WTC11 (cell line): ENCODE data around the gene CLEC3B. TPM values are rescaled to one million over a fixed set of nuclear protein-coding genes. Genes with fewer than 3 reads are reported as not detected.

Source experiments
- ATAC-seq: fragments of 200-7000 bp; cut with Tn5 transposase; 2 replicates; pipeline ENCODE4 v1.10.0; 2021; ENCODE audit warnings: mild to moderate bottlenecking, moderate library complexity
- CTCF ChIA-PET: fragments of 300-600 bp; sonication (Branson Sonifier 250); formaldehyde crosslinking; loops from one replicate; lab custom pipeline; 2021; ENCODE audit warnings: antibody characterized with exemption; lab: Charles Lee
- POLR2A ChIA-PET: fragments of 350-600 bp; sonication (Branson Sonifier 250); formaldehyde crosslinking; loops from one replicate; lab custom pipeline; 2021; ENCODE audit warnings: antibody characterized with exemption; lab: Charles Lee
- DNase-seq: peaks from one replicate; pipeline ENCODE4 v3.0.0; 2021; ENCODE audit warnings: low spot score
- H3K27ac Mint-ChIP-seq: 2 replicates; pipeline ENCODE4 v1.8.0; 2021; ENCODE audit warnings: mixed read lengths
- H3K27me3 Mint-ChIP-seq: 2 replicates; pipeline ENCODE4 v1.8.0; 2021; ENCODE audit warnings: low read depth, mild to moderate bottlenecking, moderate library complexity, mixed read lengths
- H3K36me3 Mint-ChIP-seq: 2 replicates; pipeline ENCODE4 v1.8.0; 2021; ENCODE audit warnings: mixed read lengths
- H3K4me1 Mint-ChIP-seq: 2 replicates; pipeline ENCODE4 v1.8.0; 2022; ENCODE audit warnings: mixed read lengths
- H3K4me3 Mint-ChIP-seq: 2 replicates; pipeline ENCODE4 v1.8.0; 2021; ENCODE audit warnings: mild to moderate bottlenecking, moderate library complexity, mixed read lengths
- H3K9me3 Mint-ChIP-seq: 2 replicates; pipeline ENCODE4 v1.8.0; 2021; ENCODE audit warnings: mixed read lengths
- AFF4 ChIP-seq: sonication (generic); formaldehyde crosslinking; IDR thresholded peaks from 2 replicates; pipeline ENCODE4 v1.8.1; 2023; ENCODE audit warnings: mild to moderate bottlenecking, missing genetic modification reagents, borderline replicate concordance
- CBFB ChIP-seq: sonication (generic); formaldehyde crosslinking; IDR thresholded peaks from 2 replicates; pipeline ENCODE4 v1.8.1; 2022; ENCODE audit warnings: mild to moderate bottlenecking, low read depth, missing genetic modification reagents
- CREB1 ChIP-seq: sonication (generic); formaldehyde crosslinking; IDR thresholded peaks from 2 replicates; pipeline ENCODE4 v1.8.0; 2023; ENCODE audit warnings: mild to moderate bottlenecking, missing genetic modification reagents
- E2F4 ChIP-seq: sonication (generic); formaldehyde crosslinking; IDR thresholded peaks from 2 replicates; pipeline ENCODE4 v1.8.1; 2022; ENCODE audit warnings: low read depth, mild to moderate bottlenecking, moderate library complexity, missing genetic modification reagents, borderline replicate concordance
- ETV6 ChIP-seq: sonication (generic); formaldehyde crosslinking; IDR thresholded peaks from 2 replicates; pipeline ENCODE4 v1.8.1; 2022; ENCODE audit warnings: mild to moderate bottlenecking, missing genetic modification reagents
- GABPB1 ChIP-seq: sonication (generic); formaldehyde crosslinking; IDR thresholded peaks from 2 replicates; pipeline ENCODE4 v1.8.1; 2023; ENCODE audit warnings: mild to moderate bottlenecking, missing genetic modification reagents
- IRF2 ChIP-seq: sonication (generic); formaldehyde crosslinking; IDR thresholded peaks from 2 replicates; pipeline ENCODE4 v1.8.0; 2022; ENCODE audit warnings: low read depth, missing genetic modification reagents, borderline replicate concordance
- SOX15 ChIP-seq: fragments of 250-450 bp; sonication (Bioruptor Pico); IDR thresholded peaks from 2 replicates; pipeline ENCODE4 v1.9.0; 2021; ENCODE audit warnings: mild to moderate bottlenecking
- TEAD4 ChIP-seq: sonication (generic); formaldehyde crosslinking; IDR thresholded peaks from 2 replicates; pipeline ENCODE4 v1.8.0; 2022; ENCODE audit warnings: mild to moderate bottlenecking, missing genetic modification reagents
- TP53 ChIP-seq: sonication (generic); formaldehyde crosslinking; IDR thresholded peaks from 2 replicates; pipeline ENCODE4 v1.8.1; 2023; ENCODE audit warnings: mild to moderate bottlenecking, missing genetic modification reagents
- USF1 ChIP-seq: sonication (generic); formaldehyde crosslinking; IDR thresholded peaks from 2 replicates; pipeline ENCODE4 v1.8.0; 2022; ENCODE audit warnings: mild to moderate bottlenecking, missing genetic modification reagents
- USF2 ChIP-seq: sonication (generic); formaldehyde crosslinking; IDR thresholded peaks from 2 replicates; pipeline ENCODE4 v1.8.1; 2023; ENCODE audit warnings: mild to moderate bottlenecking, missing genetic modification reagents, moderate library complexity
- ZBTB43 ChIP-seq: sonication (generic); formaldehyde crosslinking; IDR thresholded peaks from 2 replicates; pipeline ENCODE4 v1.8.1; 2023; ENCODE audit warnings: mild to moderate bottlenecking, missing genetic modification reagents
- ZNF138 ChIP-seq: sonication (generic); formaldehyde crosslinking; conservative IDR thresholded peaks from 2 replicates; pipeline ENCODE4 v1.8.1; 2022; ENCODE audit warnings: mild to moderate bottlenecking, moderate library complexity, missing genetic modification reagents
- ZNF281 ChIP-seq: sonication (generic); formaldehyde crosslinking; IDR thresholded peaks from 2 replicates; pipeline ENCODE4 v1.8.0; 2023; ENCODE audit warnings: mild to moderate bottlenecking, missing genetic modification reagents
- ZNF423 ChIP-seq: fragments of 250-450 bp; sonication (Bioruptor Pico); IDR thresholded peaks from 2 replicates; pipeline ENCODE4 v2.1.2; 2022; ENCODE audit warnings: mild to moderate bottlenecking, moderate library complexity
- total RNA-seq: library from RNA; stranded (reverse); gene quantifications from 3 replicates; pipeline ENCODE4 v1.2.3, GENCODE V29; 2021
- TF ChIP-seq, protein P1 (sequence below): sonication (generic); formaldehyde crosslinking; IDR thresholded peaks from 2 replicates; pipeline ENCODE4 v1.8.0; 2023; ENCODE audit warnings: missing genetic modification reagents
- TF ChIP-seq, protein P2 (sequence below): fragments of 250-450 bp; sonication (Bioruptor Pico); IDR thresholded peaks from 2 replicates; pipeline ENCODE4 v1.9.0; 2021; ENCODE audit warnings: mild to moderate bottlenecking, borderline replicate concordance

The CLEC3B gene
- total RNA-seq, 1 experiment from 2014 or later, result 0.81 TPM

DNA sequence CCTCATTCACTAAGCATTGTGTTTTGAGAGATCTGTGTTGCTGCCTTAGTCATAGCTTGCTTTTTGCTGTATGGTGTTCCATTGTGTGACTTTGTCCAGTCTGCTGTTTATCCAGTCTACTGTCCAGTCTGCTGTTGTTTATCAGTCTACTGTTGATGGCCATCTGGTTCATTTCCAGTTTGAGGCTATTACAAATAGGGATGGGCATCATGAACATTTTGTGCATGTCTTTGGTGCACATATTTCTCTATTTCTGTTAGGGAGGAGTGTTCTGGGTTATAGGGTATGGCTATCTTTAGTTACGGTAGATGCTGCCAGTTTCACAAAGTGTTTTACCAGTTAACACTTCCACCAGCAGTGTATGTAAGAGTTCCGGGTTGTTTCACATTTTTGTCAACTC lies 22.2 kb upstream of the CLEC3B start (continued):
- TF ChIP-seq, protein P1, sequence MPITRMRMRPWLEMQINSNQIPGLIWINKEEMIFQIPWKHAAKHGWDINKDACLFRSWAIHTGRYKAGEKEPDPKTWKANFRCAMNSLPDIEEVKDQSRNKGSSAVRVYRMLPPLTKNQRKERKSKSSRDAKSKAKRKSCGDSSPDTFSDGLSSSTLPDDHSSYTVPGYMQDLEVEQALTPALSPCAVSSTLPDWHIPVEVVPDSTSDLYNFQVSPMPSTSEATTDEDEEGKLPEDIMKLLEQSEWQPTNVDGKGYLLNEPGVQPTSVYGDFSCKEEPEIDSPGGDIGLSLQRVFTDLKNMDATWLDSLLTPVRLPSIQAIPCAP (CRISPR knock-in tag), result no peak
- TF ChIP-seq USF1 (CRISPR knock-in tag), result no peak
- TF ChIP-seq CREB1 (CRISPR knock-in tag), result no peak
- TF ChIP-seq ZNF423, result no peak

DNA sequence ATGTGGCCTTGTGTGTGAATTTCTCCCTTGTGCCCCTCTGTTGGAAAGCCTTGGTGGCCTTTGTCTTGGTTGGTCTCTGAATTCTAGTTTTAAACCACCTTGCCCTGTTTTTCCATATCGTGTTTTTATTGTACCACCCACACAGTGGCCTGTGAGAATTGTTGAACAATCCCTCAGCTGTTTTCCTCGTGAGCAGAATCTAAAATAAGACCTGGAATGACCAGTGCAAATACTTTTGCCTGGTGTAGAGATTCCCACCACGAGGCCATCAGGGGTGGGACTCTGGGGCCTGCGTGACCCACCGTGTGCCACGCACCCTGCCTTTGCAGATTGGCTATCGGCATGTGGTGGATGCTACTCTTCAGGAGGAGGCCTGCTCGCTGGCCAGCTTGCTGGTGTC lies 19.0 kb upstream of the CLEC3B start:
- H3K9me3 Mint-ChIP-seq, result peaks cover 26% of the 10 kb centered on the region
- no peak for TF ChIP-seq ZNF138 (CRISPR knock-in tag)
- no peak for TF ChIP-seq TEAD4 (CRISPR knock-in tag)
- no peak for TF ChIP-seq SOX15
- no peak for TF ChIP-seq ETV6 (CRISPR knock-in tag)

DNA sequence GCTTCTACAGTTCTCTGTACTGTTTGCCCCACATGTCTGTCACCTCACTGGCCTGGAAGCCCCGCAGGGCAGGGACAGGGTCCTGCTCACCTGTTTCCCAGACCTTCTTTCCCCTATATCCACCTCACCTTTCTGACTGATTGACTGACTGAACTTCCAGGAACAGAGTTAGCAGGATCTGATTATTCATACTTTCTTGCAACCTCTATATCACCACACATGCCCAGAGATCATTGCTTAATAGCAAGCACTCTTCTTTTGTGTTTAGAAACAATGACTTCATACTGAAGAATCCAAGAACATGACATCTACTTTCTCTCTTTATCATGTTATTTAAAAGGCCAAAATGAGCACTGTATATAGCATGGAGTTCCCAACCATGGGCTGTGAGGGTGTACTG lies 18.0 kb upstream of the CLEC3B start:
- Mint-ChIP-seq H3K27me3 (no peaks in the 10 kb centered on the region), H3K27ac (no peak overlapping the region), H3K4me1 (no peaks in the 10 kb centered on the region), H3K4me3 (no peak overlapping the region), H3K36me3 (peaks cover 77% of the 10 kb centered on the region), H3K9me3 (peaks cover 20% of the 10 kb centered on the region)
- ChIA-PET POLR2A (no interaction called here), CTCF (interaction anchor here (1.0 kb wide), 1 partner anchor 16 kb away, joined by 3 read pairs; no protein-coding TSS in a partner anchor)
- ATAC-seq (no peak), DNase-seq (no peak)
- TF ChIP-seq, protein P2, sequence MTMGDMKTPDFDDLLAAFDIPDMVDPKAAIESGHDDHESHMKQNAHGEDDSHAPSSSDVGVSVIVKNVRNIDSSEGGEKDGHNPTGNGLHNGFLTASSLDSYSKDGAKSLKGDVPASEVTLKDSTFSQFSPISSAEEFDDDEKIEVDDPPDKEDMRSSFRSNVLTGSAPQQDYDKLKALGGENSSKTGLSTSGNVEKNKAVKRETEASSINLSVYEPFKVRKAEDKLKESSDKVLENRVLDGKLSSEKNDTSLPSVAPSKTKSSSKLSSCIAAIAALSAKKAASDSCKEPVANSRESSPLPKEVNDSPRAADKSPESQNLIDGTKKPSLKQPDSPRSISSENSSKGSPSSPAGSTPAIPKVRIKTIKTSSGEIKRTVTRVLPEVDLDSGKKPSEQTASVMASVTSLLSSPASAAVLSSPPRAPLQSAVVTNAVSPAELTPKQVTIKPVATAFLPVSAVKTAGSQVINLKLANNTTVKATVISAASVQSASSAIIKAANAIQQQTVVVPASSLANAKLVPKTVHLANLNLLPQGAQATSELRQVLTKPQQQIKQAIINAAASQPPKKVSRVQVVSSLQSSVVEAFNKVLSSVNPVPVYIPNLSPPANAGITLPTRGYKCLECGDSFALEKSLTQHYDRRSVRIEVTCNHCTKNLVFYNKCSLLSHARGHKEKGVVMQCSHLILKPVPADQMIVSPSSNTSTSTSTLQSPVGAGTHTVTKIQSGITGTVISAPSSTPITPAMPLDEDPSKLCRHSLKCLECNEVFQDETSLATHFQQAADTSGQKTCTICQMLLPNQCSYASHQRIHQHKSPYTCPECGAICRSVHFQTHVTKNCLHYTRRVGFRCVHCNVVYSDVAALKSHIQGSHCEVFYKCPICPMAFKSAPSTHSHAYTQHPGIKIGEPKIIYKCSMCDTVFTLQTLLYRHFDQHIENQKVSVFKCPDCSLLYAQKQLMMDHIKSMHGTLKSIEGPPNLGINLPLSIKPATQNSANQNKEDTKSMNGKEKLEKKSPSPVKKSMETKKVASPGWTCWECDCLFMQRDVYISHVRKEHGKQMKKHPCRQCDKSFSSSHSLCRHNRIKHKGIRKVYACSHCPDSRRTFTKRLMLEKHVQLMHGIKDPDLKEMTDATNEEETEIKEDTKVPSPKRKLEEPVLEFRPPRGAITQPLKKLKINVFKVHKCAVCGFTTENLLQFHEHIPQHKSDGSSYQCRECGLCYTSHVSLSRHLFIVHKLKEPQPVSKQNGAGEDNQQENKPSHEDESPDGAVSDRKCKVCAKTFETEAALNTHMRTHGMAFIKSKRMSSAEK (CRISPR knock-in tag), result no peak
- TF ChIP-seq CBFB (CRISPR knock-in tag) (no peak), ZNF281 (no peak), AFF4 (CRISPR knock-in tag) (no peak), IRF2 (CRISPR knock-in tag) (no peak), E2F4 (no peak), TP53 (CRISPR knock-in tag) (no peak), USF2 (CRISPR knock-in tag) (no peak), GABPB1 (CRISPR knock-in tag) (no peak), ZBTB43 (CRISPR knock-in tag) (no peak)

More for the DNA sequence above, 19.0 kb upstream of the CLEC3B start:
- no peak overlapping the region for H3K27ac Mint-ChIP-seq
- H3K4me3 Mint-ChIP-seq, result no peak overlapping the region
- CTCF ChIA-PET, result interaction anchor here (1.1 kb wide), 1 partner anchor 33 kb away, joined by 3 read pairs; no protein-coding TSS in a partner anchor
- POLR2A ChIA-PET, result no interaction called here
- H3K27me3 Mint-ChIP-seq, result no peaks in the 10 kb centered on the region
- ATAC-seq (no peak), DNase-seq (no peak)
- no peaks in the 10 kb centered on the region for H3K4me1 Mint-ChIP-seq
- peaks cover 78% of the 10 kb centered on the region for H3K36me3 Mint-ChIP-seq
